HG03025 (cell line): ENCODE results near the gene HJV.

Experiments
- ATAC-seq: cut with Tn5 transposase; IDR thresholded peaks from one replicate; pipeline ENCODE4 v1.9.1; 2021; ENCODE audit warnings: mild to moderate bottlenecking, moderate library complexity; ENCODE audit not compliant: unreplicated experiment, low FRiP score

The HJV gene

DNA sequence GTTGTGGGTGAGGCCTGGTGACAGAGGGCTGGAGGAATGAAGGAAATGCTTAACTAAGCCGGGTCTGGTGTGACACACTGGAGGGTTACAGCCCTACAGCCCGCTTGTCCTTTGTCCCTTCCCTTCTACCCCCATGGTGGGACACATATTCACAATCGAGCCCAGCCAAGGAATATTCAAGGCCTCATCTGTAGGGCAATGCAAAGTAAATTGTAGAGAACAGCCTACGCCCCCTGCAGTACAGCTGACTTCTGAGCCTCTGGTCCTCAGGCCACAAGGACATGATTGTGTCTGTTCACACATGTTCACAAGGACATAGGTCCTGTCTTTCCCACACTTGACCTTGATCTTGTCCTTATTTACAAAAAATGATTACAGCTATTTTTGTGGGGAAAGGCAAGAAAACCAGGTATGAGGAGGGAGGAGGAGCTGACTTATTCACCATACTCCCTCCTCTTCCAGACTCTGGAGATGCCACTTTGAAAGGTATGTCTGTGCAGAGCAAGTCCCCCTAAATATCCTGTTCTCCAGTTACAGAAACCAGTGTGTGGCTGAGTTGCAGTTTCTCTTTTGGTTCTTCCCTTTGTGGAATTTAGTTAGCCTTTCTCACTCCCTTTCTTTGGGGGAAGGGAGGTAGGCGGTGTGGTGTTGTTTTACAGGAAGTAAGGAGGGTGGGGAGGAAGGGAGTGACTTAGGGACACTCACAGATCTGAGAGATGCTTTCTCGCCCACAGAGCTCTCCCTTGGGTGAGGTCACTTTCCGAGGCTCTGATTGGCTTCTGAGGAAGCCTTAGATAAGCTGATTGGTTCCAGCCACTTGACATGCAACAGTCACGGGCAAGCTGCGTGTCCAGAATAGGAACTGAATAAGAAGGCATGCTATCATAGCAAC is 42.4 kb downstream of the HJV start:
- peak; percentile 90 for ATAC-seq

- no peak for ATAC-seq
Measured at GRCh38 chr1:145978471-145978853, 43.1 kb downstream of the HJV start.

GRCh38 chr1:145977486-145978470 is 43.8 kb downstream of the HJV start:
- no peak for ATAC-seq

GRCh38 chr1:145977016-145977415 is 44.5 kb downstream of the HJV start:
- ATAC-seq = no peak

DNA sequence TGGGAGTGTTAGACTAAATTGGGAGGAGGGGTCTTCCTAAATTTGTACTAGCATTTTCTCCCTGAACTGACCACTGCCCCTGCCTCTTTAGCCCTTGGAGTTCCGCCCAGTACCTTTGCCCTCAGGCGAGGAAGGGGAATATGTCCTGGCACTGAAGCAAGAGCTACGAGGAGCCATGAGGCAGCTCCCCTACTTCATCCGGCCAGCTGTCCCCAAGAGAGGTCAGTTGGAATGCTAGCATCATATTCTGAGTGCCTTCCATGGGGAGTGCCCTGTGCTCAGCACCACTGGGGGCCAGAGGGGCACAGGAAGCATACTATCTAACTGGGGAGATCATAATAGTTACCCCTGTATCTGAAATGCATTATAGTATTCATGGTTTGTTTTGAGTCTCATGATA is 46.3 kb downstream of the HJV start:
- no peak for ATAC-seq

- ATAC-seq = no peak
Measured at GRCh38 chr1:145974721-145975120, 46.8 kb downstream of the HJV start.

GRCh38 chr1:145972580-145972979 is 49.0 kb downstream of the HJV start:
- no peak for ATAC-seq
